ENCODE measurements around the gene ATF1.

DNA sequence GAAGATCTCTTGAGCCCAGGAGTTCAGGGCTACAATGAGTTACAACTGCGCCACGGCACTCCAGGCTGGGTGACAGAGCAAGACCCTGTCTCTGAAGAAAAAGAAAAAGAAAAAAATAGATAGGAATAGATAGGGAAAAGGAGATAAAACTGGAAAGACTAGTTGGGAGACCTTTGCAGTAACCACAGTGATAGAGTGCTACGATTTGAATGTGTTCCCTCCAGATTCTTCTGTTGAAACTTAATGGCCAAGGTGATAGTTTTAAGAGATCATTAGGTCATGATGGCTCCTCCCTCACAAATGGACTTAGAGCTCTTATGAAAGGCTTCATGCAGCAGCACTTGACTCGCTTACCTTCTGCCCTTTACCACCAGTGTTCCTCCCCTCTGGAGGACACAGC lies 13.5 kb upstream of the ATF1 start:
- TF ChIP-seq, protein P1, sequence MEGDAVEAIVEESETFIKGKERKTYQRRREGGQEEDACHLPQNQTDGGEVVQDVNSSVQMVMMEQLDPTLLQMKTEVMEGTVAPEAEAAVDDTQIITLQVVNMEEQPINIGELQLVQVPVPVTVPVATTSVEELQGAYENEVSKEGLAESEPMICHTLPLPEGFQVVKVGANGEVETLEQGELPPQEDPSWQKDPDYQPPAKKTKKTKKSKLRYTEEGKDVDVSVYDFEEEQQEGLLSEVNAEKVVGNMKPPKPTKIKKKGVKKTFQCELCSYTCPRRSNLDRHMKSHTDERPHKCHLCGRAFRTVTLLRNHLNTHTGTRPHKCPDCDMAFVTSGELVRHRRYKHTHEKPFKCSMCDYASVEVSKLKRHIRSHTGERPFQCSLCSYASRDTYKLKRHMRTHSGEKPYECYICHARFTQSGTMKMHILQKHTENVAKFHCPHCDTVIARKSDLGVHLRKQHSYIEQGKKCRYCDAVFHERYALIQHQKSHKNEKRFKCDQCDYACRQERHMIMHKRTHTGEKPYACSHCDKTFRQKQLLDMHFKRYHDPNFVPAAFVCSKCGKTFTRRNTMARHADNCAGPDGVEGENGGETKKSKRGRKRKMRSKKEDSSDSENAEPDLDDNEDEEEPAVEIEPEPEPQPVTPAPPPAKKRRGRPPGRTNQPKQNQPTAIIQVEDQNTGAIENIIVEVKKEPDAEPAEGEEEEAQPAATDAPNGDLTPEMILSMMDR (IDR thresholded peaks at IDR 0.05; ENCODE audit: low read depth, low read length): no peak
- TF ChIP-seq POLR2A (IDR thresholded peaks at IDR 0.05; ENCODE audit: extremely low read depth, insufficient read length): no peak
- TF ChIP-seq MYC (IDR thresholded peaks at IDR 0.05; ENCODE audit: low read depth, low read length): no peak

All from NB4 (cell line).